ENCODE results near the gene ABI3.

GRCh38 chr17:49267912-49268311, 57.4 kb downstream of the ABI3 start:
- TF ChIP-seq REST (IDR thresholded peaks at IDR 0.05; ENCODE audit: insufficient replicate concordance, low read depth) (no peak), CTCF (IDR thresholded peaks at IDR 0.05; ENCODE audit: insufficient read depth, low read length) (no peak), GABPA (IDR thresholded peaks at IDR 0.05; ENCODE audit: low read depth) (no peak)
